ENCODE results near the gene PANK4.

PANK4 gene

DNA sequence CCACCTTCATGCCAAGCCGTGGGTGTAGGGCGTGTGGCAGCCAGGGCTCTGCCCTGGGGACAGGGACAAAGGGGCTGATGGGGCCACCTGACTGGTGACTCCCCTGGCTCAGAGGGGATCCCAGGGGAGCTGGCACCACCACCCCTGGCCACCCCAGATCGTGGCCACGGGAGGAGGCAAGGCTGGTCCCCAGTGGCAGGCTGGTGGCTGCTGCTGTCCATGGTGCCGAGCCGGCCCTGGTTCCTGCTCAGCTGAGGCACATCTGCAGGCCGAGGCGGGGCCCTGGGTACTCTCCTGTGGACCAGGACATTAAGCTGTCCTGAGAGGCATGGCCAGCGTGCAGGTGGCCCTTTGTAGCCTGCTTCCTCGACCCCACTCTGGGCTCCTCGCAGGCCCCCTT is 43.8 kb downstream of the PANK4 start:
- DNase-seq: no peak
- Mint-ChIP-seq H3K4me3 (no peak overlapping the region), H3K36me3 (ENCODE audit: low read depth) (no peaks in the 10 kb centered on the region), H3K9me3 (no peaks in the 10 kb centered on the region), H3K4me1 (peaks cover 2% of the 10 kb centered on the region), H3K27me3 (no peaks in the 10 kb centered on the region), H3K27ac (no peak overlapping the region)
- ATAC-seq: no peak

DNA sequence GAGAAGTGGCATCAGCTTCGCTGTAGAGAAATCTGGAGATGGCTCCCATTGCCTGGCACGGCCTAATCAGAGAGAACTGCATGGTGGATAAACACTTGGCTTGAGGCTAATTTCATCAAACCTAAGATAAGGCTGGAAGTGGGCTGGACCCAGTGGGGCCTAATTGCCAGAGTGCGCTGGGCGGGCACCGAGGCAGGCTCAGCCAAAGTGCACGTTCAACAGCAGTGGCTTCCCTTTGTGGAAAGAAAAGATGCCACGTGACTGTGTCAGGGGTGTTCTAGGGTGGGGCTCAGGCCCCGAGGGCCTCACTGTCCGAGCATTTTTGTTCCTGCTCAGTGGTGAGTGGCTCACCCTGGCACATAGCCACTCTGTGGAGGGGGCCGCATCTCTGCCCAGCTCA is 44.5 kb downstream of the PANK4 start:
- ATAC-seq (no peak), DNase-seq (no peak)
- no peaks in the 10 kb centered on the region for H3K36me3 Mint-ChIP-seq (ENCODE audit: low read depth)
- peaks cover 2% of the 10 kb centered on the region for H3K4me1 Mint-ChIP-seq
- H3K4me3 Mint-ChIP-seq: no peak overlapping the region
- no peaks in the 10 kb centered on the region for H3K27me3 Mint-ChIP-seq
- no peaks in the 10 kb centered on the region for H3K9me3 Mint-ChIP-seq
- no peak overlapping the region for H3K27ac Mint-ChIP-seq

DNA sequence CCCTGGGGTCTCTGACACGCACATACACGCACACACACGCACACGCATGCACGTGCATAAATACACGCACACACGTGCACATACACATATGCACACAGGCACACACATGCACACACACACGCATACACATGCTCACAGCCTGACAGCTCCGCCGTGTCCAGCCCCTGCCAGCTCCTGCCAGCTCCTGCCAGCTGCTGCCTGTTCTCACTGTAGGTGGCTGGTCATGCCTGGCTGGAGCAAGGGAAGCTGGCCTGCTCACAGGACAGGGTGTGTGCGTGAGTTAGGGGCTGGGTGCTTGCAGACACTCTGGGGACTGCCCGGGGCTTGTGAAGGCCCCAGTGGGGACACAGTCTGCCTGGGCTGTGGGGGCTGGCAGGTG is 45.4 kb downstream of the PANK4 start:
- Mint-ChIP-seq H3K27ac (no peak overlapping the region), H3K4me1 (peaks cover 2% of the 10 kb centered on the region), H3K36me3 (ENCODE audit: low read depth) (no peaks in the 10 kb centered on the region), H3K4me3 (no peak overlapping the region), H3K27me3 (no peaks in the 10 kb centered on the region), H3K9me3 (no peaks in the 10 kb centered on the region)
- DNase-seq (no peak), ATAC-seq (no peak)

DNA sequence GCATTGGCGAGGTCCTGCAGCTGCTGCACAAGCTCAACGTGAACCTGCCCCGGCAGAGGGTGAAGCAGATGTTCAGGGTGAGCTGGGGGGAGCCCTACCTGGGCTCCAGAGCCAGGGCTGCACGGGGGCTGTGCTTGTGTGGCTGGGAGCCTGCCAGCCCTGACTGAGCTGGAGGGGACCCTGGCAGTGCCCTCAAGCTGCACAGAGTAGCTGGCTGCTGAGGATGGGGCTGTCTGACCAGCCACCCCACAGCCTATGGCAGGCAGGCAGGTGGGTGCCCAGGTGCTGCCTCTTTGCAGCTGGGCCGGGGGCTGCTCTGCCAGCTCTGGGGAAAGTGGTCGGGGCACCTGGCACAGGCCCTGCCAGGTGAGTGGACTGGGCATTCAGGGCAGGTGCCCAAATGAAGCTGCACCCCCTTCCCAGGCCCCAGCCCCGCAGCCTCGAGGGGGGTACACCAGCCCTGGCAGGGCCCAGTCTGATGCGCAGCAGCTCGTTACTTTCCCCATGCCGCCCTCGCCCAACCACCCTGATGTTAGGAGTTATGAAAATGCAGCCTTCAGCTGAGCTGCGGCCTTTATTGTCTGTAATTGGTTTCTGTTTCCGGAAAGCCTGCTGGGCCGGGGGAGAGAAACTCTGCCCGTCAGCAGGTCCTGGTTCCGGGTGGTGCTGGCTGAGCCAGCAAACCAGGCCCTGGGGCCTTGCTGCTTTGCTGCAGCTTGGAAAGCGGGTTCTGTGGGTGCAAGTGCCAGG is 46.0 kb downstream of the PANK4 start:
- DNase-seq: no peak
- Mint-ChIP-seq H3K4me3 (no peak overlapping the region), H3K9me3 (no peaks in the 10 kb centered on the region)

DNA sequence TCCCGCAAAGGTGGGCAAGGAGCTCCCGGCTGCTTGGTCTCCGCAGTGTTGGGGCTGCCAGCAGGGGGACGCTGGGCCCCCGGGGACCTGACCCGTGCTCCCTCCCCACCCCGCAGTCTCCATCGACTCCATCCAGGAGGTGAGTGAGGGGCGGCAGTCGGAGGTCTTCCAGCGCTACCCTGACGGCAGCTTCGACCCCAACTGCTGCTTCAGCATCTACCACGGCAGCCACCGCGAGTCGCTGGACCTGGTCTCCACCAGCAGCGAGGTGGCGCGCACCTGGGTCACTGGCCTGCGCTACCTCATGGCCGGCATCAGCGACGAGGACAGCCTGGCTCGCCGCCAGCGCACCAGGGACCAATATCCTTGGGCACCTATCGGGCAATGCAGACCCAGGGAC is 46.8 kb downstream of the PANK4 start:
- H3K27ac Mint-ChIP-seq: no peak overlapping the region
- no peak overlapping the region for H3K4me3 Mint-ChIP-seq
- ATAC-seq (no peak), DNase-seq (no peak)
- no peaks in the 10 kb centered on the region for H3K36me3 Mint-ChIP-seq (ENCODE audit: low read depth)
- no peaks in the 10 kb centered on the region for H3K27me3 Mint-ChIP-seq
- H3K9me3 Mint-ChIP-seq: no peaks in the 10 kb centered on the region
- H3K4me1 Mint-ChIP-seq: peaks cover 2% of the 10 kb centered on the region

More for the DNA sequence above, 46.0 kb downstream of the PANK4 start:
- Mint-ChIP-seq H3K27ac (no peak overlapping the region), H3K27me3 (no peaks in the 10 kb centered on the region), H3K4me1 (peaks cover 2% of the 10 kb centered on the region), H3K36me3 (ENCODE audit: low read depth) (no peaks in the 10 kb centered on the region)
- ATAC-seq: no peak

DNA sequence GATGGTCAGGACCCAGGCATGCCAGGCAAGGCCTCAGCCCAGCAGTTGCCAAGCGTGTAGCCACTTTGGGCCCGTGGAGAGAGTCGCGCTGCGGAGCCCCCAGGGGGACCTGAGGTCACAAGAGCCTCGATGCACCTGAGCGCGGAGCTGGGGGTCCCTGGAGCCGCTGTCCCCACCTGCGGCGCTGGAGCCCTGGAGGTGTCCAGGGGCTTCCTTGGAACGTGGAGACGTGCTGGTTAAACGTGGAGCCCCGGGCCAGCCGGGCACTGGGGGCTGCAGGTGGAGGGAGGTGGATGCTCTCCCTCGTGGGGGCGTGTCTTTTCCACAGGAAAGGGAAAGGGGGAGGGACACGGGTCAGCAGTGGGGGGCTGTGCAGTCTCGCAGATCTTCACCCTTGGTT is 47.2 kb downstream of the PANK4 start:
- ATAC-seq: no peak
- Mint-ChIP-seq H3K4me1 (peaks cover 2% of the 10 kb centered on the region), H3K27me3 (no peaks in the 10 kb centered on the region), H3K27ac (no peak overlapping the region), H3K9me3 (no peaks in the 10 kb centered on the region), H3K36me3 (ENCODE audit: low read depth) (no peaks in the 10 kb centered on the region), H3K4me3 (no peak overlapping the region)
- DNase-seq: no peak

DNA sequence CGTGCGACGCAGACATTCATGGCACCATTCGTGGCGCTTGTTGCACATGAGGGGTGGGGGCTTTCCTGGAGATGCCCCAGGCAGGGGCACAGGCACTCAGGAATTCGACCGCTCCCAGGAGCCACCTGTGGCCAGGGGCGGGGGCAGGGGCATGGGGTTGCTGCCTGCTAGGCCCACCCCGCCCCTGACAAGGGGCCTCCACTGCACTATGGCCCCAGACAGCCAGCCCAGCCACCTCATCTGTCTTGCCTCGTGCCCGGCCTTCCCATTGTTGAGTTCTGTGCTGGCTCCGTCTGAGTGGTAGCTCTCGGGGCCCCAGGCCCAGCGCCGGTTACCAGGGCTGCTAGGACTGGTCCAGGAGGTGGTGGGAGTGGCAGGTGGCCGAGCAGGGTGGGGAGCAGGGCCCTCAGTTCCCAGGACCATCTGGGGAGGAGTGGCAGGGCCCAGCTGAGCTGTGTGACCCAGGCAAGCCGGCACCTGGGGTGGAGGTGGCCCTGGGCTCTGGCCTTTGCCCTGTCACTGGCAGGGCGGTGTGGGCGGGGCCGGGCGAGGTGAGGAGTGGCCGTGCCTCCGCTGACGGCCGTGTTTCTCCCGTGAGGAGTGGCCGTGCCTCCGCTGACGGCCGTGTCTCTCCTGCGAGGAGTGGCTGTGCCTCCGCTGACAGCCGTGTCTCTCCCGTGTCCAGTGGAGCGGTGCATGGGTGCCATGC is 48.5 kb downstream of the PANK4 start:
- no peak for DNase-seq
- H3K9me3 Mint-ChIP-seq: no peaks in the 10 kb centered on the region
- H3K4me1 Mint-ChIP-seq: peaks cover 2% of the 10 kb centered on the region
- ATAC-seq: no peak
- H3K27ac Mint-ChIP-seq: no peak overlapping the region
- H3K4me3 Mint-ChIP-seq: no peak overlapping the region
- no peaks in the 10 kb centered on the region for H3K36me3 Mint-ChIP-seq (ENCODE audit: low read depth)
- no peaks in the 10 kb centered on the region for H3K27me3 Mint-ChIP-seq

DNA sequence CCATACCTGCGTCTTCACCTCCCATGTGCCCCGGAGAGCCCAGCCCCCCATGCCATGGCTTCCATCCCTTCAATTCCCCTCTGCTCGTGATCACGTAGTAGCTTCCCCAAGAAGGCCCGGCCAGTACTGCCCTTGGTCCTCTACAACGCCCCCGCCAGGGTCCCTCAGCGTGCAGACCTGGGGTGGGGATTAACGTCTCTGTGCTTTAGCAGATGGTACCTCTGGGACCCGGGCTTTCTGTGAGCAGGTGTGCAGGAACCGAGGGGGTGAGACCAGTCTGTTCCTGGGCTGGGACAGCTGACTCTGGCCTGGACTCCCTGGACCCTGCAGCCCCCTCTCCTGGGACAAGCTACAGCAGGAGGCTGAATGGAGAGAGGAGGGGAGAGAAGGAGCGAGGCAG is 49.1 kb downstream of the PANK4 start:
- H3K4me3 Mint-ChIP-seq: no peak overlapping the region
- peaks cover 2% of the 10 kb centered on the region for H3K4me1 Mint-ChIP-seq
- no peaks in the 10 kb centered on the region for H3K9me3 Mint-ChIP-seq
- DNase-seq (no peak), ATAC-seq (no peak)
- H3K27me3 Mint-ChIP-seq: no peaks in the 10 kb centered on the region
- no peak overlapping the region for H3K27ac Mint-ChIP-seq
- H3K36me3 Mint-ChIP-seq (ENCODE audit: low read depth): no peaks in the 10 kb centered on the region

DNA sequence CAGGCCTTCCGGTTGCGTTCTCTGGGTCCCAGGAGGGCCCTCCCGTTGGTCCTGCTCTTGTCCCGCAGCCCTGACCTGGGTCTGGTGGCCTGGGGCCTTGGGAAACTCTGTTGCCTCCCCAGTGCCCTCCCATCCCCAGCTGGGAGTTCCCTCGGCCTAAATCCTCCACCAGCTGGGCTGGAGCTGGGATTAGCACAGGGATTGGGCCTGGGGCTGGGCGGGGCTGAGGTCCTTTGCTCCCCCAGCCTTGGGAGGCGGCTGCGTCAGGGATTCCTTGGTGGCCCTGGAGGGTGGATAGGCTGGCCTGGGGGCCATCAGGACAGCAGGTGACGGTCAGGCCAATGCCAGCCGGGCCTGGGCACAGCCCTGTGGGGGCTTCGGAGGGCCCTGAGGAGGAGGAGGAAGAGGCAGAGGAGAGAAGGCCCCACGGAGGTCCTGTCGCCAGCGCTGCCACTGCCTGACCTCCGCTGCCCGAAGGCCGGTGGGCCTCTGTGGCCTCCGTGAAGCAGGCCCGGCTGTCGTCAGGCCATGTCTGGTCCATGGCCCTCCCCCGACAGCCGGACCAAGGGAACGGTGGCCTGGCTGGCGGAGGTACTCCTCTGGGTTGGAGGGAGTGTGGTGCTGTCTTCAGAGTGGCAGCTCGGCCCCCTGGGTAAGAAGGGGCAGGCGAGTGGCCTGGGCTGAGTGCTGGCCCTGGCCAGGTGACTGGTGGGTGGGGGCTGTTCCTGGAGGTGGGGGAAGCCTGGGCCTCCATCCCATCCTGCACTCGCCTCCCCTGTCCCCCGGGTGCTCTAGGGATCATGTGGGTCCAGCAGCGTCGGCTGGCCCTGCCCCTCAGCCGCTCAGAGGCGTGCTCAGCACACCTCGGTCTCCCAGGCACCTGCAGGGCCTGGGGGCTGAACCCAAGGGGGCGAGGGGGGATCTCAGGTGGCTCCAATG is 50.1 kb downstream of the PANK4 start, which contains the start of gene PLCH2:
Gene PLCH2, plus strand, starts transcription at position 229 of the 939 bp plus-strand sequence. Its CDS starts 300 bp downstream, at position 529.
- H3K4me1 Mint-ChIP-seq: no peaks in the 10 kb centered on the region
- H3K27me3 Mint-ChIP-seq: no peaks in the 10 kb centered on the region
- ATAC-seq (no peak), DNase-seq (no peak)
- no peaks in the 10 kb centered on the region for H3K9me3 Mint-ChIP-seq
- H3K36me3 Mint-ChIP-seq (ENCODE audit: low read depth): no peaks in the 10 kb centered on the region
- no peak within 1 kb of the TSS for H3K27ac Mint-ChIP-seq
- H3K4me3 Mint-ChIP-seq: no peak within 1 kb of the TSS

DNA sequence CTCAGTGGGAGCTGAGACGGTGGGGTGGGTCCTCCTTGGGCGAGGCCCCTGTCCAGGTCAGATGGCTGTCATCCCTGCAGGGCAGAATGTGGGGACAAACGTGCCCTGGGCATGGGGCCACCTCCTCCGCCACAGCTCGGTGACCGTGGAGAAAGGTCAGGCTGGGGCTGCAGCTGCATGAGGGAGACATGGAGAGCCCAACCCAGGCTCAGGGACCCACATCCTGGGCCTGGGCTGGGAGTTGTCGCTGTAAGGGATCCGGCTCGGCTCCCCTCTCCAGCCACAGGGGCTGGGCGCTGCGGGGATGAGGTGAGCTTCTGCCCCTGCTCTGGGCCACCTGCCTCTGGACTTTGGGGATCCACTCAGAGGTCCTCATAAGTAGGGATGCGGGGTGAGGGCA is 50.8 kb downstream of the PANK4 start:
- Mint-ChIP-seq H3K4me1 (no peaks in the 10 kb centered on the region), H3K27me3 (no peaks in the 10 kb centered on the region), H3K36me3 (ENCODE audit: low read depth) (no peaks in the 10 kb centered on the region), H3K4me3 (no peak overlapping the region), H3K9me3 (no peaks in the 10 kb centered on the region), H3K27ac (no peak overlapping the region)
- no peak for DNase-seq
- no peak for ATAC-seq

DNA sequence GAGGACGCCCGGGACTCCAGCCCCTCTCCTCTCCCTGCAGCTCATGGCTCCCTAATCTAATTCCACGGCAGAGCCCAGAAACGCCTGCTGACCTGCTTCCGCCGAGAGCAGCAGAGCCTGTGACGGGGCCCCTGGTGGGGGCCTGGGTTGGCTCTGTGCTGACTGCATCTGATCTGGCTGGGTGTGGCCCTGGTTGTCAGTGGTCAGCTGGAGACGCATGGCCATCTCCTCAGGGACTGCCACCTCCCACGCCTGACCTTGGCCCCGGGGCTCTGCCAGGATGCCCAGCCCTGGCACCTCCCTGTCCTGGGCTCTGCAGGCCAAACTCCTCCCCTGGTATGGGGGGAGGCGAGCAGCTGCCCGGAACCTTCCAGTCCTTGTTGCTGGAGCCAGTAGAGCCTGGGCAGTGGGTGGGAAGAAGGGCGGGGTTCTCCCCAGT is 51.4 kb downstream of the PANK4 start:
- H3K4me1 Mint-ChIP-seq: no peaks in the 10 kb centered on the region
- H3K27me3 Mint-ChIP-seq: no peaks in the 10 kb centered on the region
- no peak for ATAC-seq
- no peaks in the 10 kb centered on the region for H3K36me3 Mint-ChIP-seq (ENCODE audit: low read depth)
- H3K9me3 Mint-ChIP-seq: no peaks in the 10 kb centered on the region
- DNase-seq: no peak
- no peak overlapping the region for H3K27ac Mint-ChIP-seq
- no peak overlapping the region for H3K4me3 Mint-ChIP-seq

DNA sequence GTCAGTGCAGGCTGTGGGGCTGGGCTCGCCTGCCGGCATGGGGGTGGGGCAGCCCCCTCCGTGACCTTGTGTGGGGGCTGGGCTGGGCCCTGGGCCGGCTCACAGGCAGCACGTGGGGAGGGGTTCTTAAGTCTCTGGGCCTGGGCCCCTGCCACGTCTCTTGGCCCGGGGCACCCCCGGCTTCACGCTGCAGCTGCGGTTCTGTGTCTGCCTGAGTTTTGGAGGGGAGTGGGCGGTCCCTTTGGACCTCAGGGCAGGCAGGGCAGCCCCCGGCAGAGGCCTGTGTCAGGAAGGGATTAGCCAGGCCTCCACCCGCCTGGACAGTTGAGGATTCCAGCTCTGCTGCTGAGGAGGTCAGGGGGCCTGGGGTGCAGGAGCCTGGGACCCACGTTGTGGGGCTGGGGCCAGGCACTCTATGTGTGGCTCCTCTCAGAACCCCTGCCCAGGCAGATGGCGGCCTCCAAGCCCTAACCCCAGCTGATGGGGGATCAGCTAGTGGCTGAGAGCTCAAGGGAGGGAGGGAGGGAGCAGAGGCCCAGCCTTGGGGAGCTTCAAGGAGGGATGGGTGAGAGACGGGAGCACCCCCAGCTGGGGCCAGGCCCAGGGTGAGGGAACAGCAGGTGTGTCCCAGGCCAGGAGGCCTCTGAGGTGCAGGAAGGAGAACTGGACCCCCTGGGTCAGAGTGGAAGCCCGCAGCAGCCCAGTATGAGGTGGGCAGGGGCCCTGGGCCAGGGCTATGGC is 52.1 kb downstream of the PANK4 start:
- Mint-ChIP-seq H3K4me3 (no peak overlapping the region), H3K36me3 (ENCODE audit: low read depth) (no peaks in the 10 kb centered on the region), H3K4me1 (no peaks in the 10 kb centered on the region), H3K27me3 (no peaks in the 10 kb centered on the region), H3K9me3 (no peaks in the 10 kb centered on the region), H3K27ac (no peak overlapping the region)
- DNase-seq: no peak
- ATAC-seq: no peak

DNA sequence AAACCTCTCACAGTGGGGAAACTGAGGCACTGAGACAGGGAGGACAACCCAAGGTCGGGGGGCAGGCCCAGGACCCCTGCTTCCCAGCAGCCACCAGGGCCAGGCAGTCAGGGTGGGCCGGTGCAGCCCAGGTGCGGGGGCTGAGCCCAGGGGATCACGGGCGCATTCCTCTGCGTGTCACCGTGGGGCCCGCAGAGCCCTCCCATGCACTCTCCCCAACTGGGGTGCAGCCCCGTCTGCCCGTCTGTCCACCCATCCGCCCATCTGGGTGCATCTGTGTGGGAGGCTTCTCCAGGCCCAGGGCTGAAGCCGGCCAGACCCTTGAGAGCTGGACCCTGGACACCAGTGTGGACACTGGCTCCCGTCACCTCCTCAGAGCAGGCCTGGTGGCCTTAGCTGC is 53.2 kb downstream of the PANK4 start:
- DNase-seq: no peak
- no peaks in the 10 kb centered on the region for H3K4me1 Mint-ChIP-seq
- no peaks in the 10 kb centered on the region for H3K27me3 Mint-ChIP-seq
- no peaks in the 10 kb centered on the region for H3K36me3 Mint-ChIP-seq (ENCODE audit: low read depth)
- no peak overlapping the region for H3K27ac Mint-ChIP-seq
- H3K9me3 Mint-ChIP-seq: no peaks in the 10 kb centered on the region
- H3K4me3 Mint-ChIP-seq: no peak overlapping the region
- ATAC-seq: no peak

DNA sequence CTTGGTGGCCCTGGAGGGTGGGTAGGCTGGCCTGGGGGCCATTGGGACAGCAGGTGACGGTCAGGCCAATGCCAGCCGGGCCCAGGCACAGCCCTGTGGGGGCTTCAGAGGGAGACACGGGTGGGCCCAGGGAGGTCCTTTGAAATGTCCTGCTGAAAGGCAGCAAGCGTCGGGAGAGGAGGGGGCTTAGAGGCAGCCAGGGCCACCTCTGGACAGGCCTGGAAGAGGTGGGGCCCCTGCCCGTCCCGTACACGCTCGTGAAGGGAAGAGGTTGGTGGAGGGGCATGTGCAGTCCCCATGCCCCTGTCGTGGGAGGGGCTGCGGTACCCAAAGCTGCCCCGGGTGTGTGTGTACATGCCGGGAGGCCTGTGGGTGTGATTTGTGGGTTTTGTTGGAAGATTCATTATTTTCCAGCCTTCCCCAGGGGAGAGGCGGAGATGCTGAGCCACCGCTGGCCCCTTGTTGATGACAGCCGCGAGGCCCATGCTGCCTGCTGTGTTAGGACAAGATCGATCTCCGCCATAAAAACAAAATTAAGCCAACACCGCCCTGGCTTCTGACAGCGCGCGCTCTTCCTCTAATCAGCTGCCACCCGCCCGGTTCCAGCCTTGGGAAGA is 53.7 kb downstream of the PANK4 start:
- Mint-ChIP-seq H3K4me1 (no peaks in the 10 kb centered on the region), H3K36me3 (ENCODE audit: low read depth) (no peaks in the 10 kb centered on the region), H3K9me3 (no peaks in the 10 kb centered on the region), H3K27ac (no peak overlapping the region), H3K4me3 (no peak overlapping the region), H3K27me3 (no peaks in the 10 kb centered on the region)
- no peak for DNase-seq
- no peak for ATAC-seq

Measured in activated naive CD8-positive, alpha-beta T cell treated with anti-CD3 and anti-CD28 coated beads, Interleukin-2, amount 50 U/mL, for 24 hours (primary cell).